HG03565 (cell line): Measurements from ENCODE around the gene OR4K13.

Experiments used
- ATAC-seq: cut with Tn5 transposase; IDR thresholded peaks from one replicate; pipeline ENCODE4 v1.9.1; 2021; ENCODE audit warnings: mild to moderate bottlenecking, moderate library complexity; ENCODE audit not compliant: unreplicated experiment

Gene OR4K13

DNA sequence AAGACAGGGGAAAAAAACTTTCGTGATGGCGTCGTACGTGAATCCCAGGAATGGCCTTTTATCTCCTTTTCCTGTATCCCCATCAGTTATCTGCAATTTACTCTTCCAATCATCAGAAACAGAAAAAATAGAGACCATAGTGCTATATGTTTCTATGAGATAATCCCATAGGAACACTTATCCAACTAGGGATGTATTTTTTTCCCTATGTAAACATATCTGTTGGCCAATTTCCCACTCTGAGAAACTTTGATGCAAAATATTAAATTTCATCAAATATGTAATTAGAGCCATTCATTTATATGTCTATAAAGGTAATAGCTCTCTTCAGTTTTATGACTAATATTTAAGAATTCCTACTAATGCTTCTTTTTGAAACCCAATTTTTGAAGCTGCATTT, at the start of gene OR4K13:
TSS of gene OR4K13 (minus strand) at position 101 of the 400 bp plus-strand sequence. CDS start 1,280 bp downstream, outside the sequence.
- ATAC-seq: no peak

DNA sequence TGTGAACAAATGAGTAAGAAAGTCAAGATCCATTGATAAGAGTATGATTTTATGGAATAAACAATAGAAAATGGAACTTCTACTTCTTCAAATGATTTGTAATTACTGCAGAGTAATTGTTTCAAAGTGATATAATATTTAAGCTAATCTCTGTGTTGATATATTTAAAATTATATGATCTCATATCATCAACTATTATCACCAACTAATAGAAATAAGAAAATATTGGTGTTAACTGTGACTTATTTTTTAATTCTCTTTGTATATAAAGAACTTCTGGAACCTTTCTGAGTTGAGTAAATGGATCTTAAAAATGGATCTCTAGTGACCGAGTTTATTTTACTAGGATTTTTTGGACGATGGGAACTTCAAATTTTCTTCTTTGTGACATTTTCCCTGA, 23.9 kb upstream of the OR4K13 start, which contains the start of gene OR4L1:
TSS of gene OR4L1 (plus strand) at position 301 of the 400 bp plus-strand sequence. CDS start at position 301, 0 bp downstream.
- no peak for ATAC-seq

GRCh38 chr14:20048202-20048601, 12.4 kb upstream of the OR4K13 start:
- ATAC-seq: no peak

- no peak for ATAC-seq
Measured at GRCh38 chr14:20044243-20044642, 8.4 kb upstream of the OR4K13 start.

- no peak for ATAC-seq
Measured at GRCh38 chr14:20035449-20035848, 389 bp downstream of the OR4K13 start.

DNA sequence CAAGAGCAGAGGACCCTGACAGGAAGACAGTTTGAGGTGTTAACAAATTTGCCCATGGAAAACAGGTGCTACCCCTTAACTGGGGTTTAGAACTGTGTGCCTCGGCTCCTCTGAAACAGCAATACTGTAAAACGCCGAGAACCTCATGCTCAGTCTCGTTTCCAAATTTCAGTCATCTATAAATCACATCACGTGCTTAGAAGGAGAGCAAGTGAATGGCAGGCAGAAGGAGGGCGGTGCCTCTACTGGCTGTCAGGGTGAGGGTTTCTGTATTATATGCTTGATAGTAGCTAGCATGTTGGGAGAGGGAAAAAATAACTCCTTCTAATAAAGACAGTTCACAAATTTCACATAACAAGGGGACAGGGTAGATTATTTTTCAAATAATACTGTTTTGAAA, 4.8 kb downstream of the OR4K13 start:
- no peak for ATAC-seq

DNA sequence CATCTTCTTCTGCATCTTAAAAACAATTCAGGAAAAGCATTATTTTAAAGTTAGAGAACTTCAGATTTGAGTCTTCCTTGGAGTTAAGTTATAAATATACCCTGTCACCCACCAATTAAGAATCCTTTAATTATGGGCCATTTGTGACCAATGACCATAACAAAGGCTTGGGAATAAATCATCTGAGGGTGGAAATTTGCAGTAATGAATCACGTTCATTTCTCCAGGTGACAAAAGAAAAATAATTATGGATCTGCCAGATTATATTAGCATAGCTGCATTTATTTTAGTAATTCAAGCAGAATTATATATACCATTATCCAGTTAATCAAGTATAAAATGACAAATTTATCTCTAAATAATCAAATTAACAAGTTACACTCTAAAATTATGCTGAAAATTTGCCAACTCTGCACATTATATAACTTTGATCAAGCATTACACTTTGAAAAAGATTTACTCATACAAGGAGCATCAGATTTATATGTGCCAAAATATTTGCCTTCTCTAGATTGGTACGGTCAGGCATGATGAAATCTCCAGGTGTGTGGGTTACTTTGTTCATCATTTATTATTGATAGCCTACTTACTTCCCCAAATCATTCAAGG, 16.5 kb downstream of the OR4K13 start, which contains the start of gene OR4K14:
TSS of gene OR4K14 (minus strand) at position 51 of the 609 bp plus-strand sequence. CDS start 4,114 bp downstream, outside the sequence.
- no peak for ATAC-seq

DNA sequence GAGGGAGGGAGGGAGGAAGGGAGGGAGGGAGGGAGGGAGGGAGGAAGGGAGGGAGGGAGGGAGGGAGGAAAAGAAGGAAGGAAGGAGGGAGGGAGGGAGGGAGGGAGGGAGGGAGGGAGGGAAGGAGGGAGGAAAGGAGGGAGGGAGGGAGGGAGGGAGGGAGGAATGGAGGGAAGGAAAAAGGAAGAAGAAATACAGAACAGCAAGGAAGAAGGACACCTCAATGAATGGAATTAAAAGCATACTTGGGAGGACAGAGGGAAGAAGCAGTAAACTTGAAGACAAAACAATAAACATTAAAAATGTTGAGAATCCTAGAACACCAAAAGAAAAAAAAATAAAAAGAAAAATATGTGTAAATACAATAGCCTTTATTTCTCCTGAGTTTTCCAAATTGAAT, 27.7 kb downstream of the OR4K13 start:
- no peak for ATAC-seq

- ATAC-seq: no peak
Measured at GRCh38 chr14:20002319-20002718, 33.5 kb downstream of the OR4K13 start.

DNA sequence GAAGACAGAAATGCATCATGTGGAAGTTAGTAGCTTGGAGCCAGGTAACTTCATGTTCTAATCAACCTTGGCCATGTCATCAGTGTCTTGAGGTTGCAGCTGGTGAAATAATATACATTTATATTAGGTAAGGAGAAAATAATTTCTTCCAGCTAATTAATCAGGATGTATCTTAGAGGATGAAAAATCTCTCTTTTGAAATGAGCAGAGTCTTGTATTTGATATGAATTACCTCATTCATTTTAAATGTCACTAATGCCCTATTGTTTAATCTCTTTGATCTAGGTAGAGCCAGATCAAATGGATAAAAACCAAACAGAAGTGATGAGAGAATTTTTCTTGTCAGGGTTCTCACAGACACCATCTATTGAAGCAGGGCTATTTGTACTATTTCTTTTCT, 34.0 kb downstream of the OR4K13 start, which contains the start of gene OR4Q2:
TSS of gene OR4Q2 (plus strand) at position 301 of the 400 bp plus-strand sequence.
- ATAC-seq: no peak

GRCh38 chr14:19993438-19993837, 42.4 kb downstream of the OR4K13 start:
- no peak for ATAC-seq
